HEK293 (cell line): Measurements from ENCODE around the gene AGTR1.

Experiments
- CTCF ChIA-PET: fragments of 350-600 bp; formaldehyde crosslinking; extraction: SDS; loops from one replicate; lab custom pipeline; 2021; ENCODE audit warnings: antibody characterized with exemption; lab: Yijun Ruan, JAX
- POLR2A ChIA-PET: fragments of 300-600 bp; formaldehyde crosslinking; extraction: SDS; loops from one replicate; lab custom pipeline; 2020; ENCODE audit warnings: antibody characterized with exemption, inconsistent platforms; lab: Yijun Ruan, JAX
- H3K27ac ChIP-seq: fragments of 200-500 bp; sonication (Bioruptor generic); 2 replicates; pipeline ENCODE4 v1.5.1; 2014; ENCODE audit warnings: low read depth, low read length, control low read depth, inconsistent platforms; ENCODE audit errors: extremely low read depth
- H3K36me3 ChIP-seq, 2 experiments: fragments of 200-500 bp in 1 of 2; sonication (Bioruptor generic) in 1 of 2; 1 replicate in 1 of 2; 2 replicates in 1 of 2; pipeline ENCODE4 v1.5.1; 2014 to 2017; ENCODE audit warnings: inconsistent platforms in 2 of 2, low read length in 2 of 2; ENCODE audit not compliant: control insufficient read depth in 2 of 2, insufficient read depth in 1 of 2
- H3K4me1 ChIP-seq: fragments of 200-500 bp; sonication (Bioruptor generic); 2 replicates; pipeline ENCODE4 v1.5.1; 2014; ENCODE audit warnings: mild to moderate bottlenecking, low read length, inconsistent platforms; ENCODE audit not compliant: control insufficient read depth, insufficient read depth
- H3K4me3 ChIP-seq: 2 replicates; pipeline ENCODE4 v1.5.1; 2011; ENCODE audit warnings: low read depth, mild to moderate bottlenecking, control low read depth, low read length, moderate library complexity
- H3K9me3 ChIP-seq: fragments of 200-500 bp; sonication (Bioruptor generic); 2 replicates; pipeline ENCODE4 v1.5.1; 2014; ENCODE audit warnings: low read depth, low read length, inconsistent platforms; ENCODE audit not compliant: control insufficient read depth, insufficient read depth
- RBAK ChIP-seq: fragments of 450-650 bp; formaldehyde crosslinking; IDR thresholded peaks from 2 replicates; pipeline ENCODE4 v1.5.1; 2016; ENCODE audit warnings: missing biosample characterization, missing genetic modification characterization
- REPIN1 ChIP-seq: fragments of 450-650 bp; formaldehyde crosslinking; IDR thresholded peaks from 2 replicates; pipeline ENCODE4 v1.5.1; 2017; ENCODE audit warnings: missing biosample characterization, missing genetic modification characterization, low read depth
- SCRT1 ChIP-seq: fragments of 450-650 bp; formaldehyde crosslinking; IDR thresholded peaks from 2 replicates; pipeline ENCODE4 v1.5.1; 2016; ENCODE audit warnings: missing biosample characterization, missing genetic modification characterization, borderline replicate concordance
- SP2 ChIP-seq: fragments of 450-650 bp; formaldehyde crosslinking; IDR thresholded peaks from 2 replicates; pipeline ENCODE4 v1.5.1; 2016; ENCODE audit warnings: missing biosample characterization, missing genetic modification characterization
- ZIC2 ChIP-seq: fragments of 450-650 bp; formaldehyde crosslinking; IDR thresholded peaks from 2 replicates; pipeline ENCODE4 v1.5.1; 2016; ENCODE audit warnings: missing biosample characterization, missing genetic modification characterization
- ZNF133 ChIP-seq: fragments of 450-650 bp; formaldehyde crosslinking; IDR thresholded peaks from 2 replicates; pipeline ENCODE4 v1.5.1; 2016; ENCODE audit warnings: missing biosample characterization, missing genetic modification characterization
- ZNF24 ChIP-seq: fragments of 450-650 bp; formaldehyde crosslinking; IDR thresholded peaks from 2 replicates; pipeline ENCODE4 v1.5.1; 2016; ENCODE audit warnings: missing biosample characterization, missing genetic modification characterization
- ZNF311 ChIP-seq: fragments of 450-650 bp; formaldehyde crosslinking; IDR thresholded peaks from 2 replicates; pipeline ENCODE4 v1.5.1; 2017; ENCODE audit warnings: missing biosample characterization, missing genetic modification characterization, borderline replicate concordance
- ZNF416 ChIP-seq: fragments of 450-650 bp; formaldehyde crosslinking; IDR thresholded peaks from 2 replicates; pipeline ENCODE4 v1.5.1; 2016; ENCODE audit warnings: missing biosample characterization, missing genetic modification characterization
- ZNF600 ChIP-seq: fragments of 450-650 bp; formaldehyde crosslinking; IDR thresholded peaks from 2 replicates; pipeline ENCODE4 v1.5.1; 2016; ENCODE audit warnings: missing biosample characterization, missing genetic modification characterization
- ZNF621 ChIP-seq: fragments of 450-650 bp; formaldehyde crosslinking; IDR thresholded peaks from 2 replicates; pipeline ENCODE4 v1.5.1; 2017; ENCODE audit warnings: missing biosample characterization, missing genetic modification characterization
- ZNF664 ChIP-seq: fragments of 450-650 bp; formaldehyde crosslinking; IDR thresholded peaks from 2 replicates; pipeline ENCODE4 v1.5.1; 2016; ENCODE audit warnings: missing biosample characterization, missing genetic modification characterization
- ZNF76 ChIP-seq: fragments of 450-650 bp; formaldehyde crosslinking; IDR thresholded peaks from 2 replicates; pipeline ENCODE4; 2016; ENCODE audit warnings: low read depth, missing biosample characterization, missing genetic modification characterization, borderline replicate concordance
- ZNF843 ChIP-seq: fragments of 450-650 bp; formaldehyde crosslinking; IDR thresholded peaks from 2 replicates; pipeline ENCODE4 v1.5.1; 2016; ENCODE audit warnings: missing biosample characterization, missing genetic modification characterization
- TF ChIP-seq, protein P1 (sequence below): fragments of 450-650 bp; formaldehyde crosslinking; IDR thresholded peaks from 2 replicates; pipeline ENCODE4 v1.5.1; 2016; ENCODE audit warnings: missing biosample characterization, missing genetic modification characterization, low read depth
- TF ChIP-seq, protein P2 (sequence below): fragments of 450-650 bp; formaldehyde crosslinking; IDR thresholded peaks from 2 replicates; pipeline ENCODE4 v1.5.0; 2017; ENCODE audit warnings: missing biosample characterization, missing genetic modification characterization, borderline replicate concordance
- TF ChIP-seq, protein P3 (sequence below): fragments of 450-650 bp; formaldehyde crosslinking; IDR thresholded peaks from 2 replicates; pipeline ENCODE4 v1.5.1; 2016; ENCODE audit warnings: missing biosample characterization, missing genetic modification characterization, borderline replicate concordance
- TF ChIP-seq, protein P4 (sequence below): fragments of 450-650 bp; formaldehyde crosslinking; conservative IDR thresholded peaks from 2 replicates; pipeline ENCODE4 v1.5.1; 2016; ENCODE audit warnings: low read depth, missing biosample characterization, missing genetic modification characterization
- TF ChIP-seq, protein P5 (sequence below): fragments of 450-650 bp; formaldehyde crosslinking; IDR thresholded peaks from 2 replicates; pipeline ENCODE4 v1.5.1; 2016; ENCODE audit warnings: missing biosample characterization, missing genetic modification characterization
- TF ChIP-seq, protein P6 (sequence below): fragments of 450-650 bp; formaldehyde crosslinking; IDR thresholded peaks from 2 replicates; pipeline ENCODE4 v1.5.1; 2016; ENCODE audit warnings: missing biosample characterization, missing genetic modification characterization

Gene AGTR1

DNA sequence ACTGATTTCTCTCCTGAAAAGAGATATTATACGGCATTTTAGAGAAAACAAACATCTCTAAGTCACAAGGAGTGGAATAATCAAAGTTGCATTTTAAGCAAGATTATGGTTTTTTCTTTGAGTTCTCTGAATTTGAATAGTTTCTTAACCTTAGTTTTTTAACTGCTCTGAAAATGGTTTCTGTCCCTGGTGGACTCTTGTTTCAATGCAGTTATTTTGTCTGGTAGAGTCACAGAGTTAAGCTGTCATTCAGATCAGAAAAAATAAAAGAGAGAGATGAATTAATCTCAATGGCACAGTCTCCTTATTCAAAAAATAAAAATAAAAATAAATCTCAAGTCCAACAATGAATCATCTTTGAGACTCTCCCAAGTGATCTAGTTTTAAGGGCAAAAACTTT is 19.0 kb downstream of the AGTR1 start (continued):
- TF ChIP-seq, protein P1, sequence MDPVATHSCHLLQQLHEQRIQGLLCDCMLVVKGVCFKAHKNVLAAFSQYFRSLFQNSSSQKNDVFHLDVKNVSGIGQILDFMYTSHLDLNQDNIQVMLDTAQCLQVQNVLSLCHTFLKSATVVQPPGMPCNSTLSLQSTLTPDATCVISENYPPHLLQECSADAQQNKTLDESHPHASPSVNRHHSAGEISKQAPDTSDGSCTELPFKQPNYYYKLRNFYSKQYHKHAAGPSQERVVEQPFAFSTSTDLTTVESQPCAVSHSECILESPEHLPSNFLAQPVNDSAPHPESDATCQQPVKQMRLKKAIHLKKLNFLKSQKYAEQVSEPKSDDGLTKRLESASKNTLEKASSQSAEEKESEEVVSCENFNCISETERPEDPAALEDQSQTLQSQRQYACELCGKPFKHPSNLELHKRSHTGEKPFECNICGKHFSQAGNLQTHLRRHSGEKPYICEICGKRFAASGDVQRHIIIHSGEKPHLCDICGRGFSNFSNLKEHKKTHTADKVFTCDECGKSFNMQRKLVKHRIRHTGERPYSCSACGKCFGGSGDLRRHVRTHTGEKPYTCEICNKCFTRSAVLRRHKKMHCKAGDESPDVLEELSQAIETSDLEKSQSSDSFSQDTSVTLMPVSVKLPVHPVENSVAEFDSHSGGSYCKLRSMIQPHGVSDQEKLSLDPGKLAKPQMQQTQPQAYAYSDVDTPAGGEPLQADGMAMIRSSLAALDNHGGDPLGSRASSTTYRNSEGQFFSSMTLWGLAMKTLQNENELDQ (tag by site-specific recombination): no peak
- TF ChIP-seq ZIC2 (no peak), ZNF664 (tag by site-specific recombination) (no peak), RBAK (tag by site-specific recombination) (no peak), ZNF621 (tag by site-specific recombination) (no peak)
- TF ChIP-seq, protein P2, sequence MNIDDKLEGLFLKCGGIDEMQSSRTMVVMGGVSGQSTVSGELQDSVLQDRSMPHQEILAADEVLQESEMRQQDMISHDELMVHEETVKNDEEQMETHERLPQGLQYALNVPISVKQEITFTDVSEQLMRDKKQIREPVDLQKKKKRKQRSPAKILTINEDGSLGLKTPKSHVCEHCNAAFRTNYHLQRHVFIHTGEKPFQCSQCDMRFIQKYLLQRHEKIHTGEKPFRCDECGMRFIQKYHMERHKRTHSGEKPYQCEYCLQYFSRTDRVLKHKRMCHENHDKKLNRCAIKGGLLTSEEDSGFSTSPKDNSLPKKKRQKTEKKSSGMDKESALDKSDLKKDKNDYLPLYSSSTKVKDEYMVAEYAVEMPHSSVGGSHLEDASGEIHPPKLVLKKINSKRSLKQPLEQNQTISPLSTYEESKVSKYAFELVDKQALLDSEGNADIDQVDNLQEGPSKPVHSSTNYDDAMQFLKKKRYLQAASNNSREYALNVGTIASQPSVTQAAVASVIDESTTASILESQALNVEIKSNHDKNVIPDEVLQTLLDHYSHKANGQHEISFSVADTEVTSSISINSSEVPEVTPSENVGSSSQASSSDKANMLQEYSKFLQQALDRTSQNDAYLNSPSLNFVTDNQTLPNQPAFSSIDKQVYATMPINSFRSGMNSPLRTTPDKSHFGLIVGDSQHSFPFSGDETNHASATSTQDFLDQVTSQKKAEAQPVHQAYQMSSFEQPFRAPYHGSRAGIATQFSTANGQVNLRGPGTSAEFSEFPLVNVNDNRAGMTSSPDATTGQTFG (tag by site-specific recombination): no peak

DNA sequence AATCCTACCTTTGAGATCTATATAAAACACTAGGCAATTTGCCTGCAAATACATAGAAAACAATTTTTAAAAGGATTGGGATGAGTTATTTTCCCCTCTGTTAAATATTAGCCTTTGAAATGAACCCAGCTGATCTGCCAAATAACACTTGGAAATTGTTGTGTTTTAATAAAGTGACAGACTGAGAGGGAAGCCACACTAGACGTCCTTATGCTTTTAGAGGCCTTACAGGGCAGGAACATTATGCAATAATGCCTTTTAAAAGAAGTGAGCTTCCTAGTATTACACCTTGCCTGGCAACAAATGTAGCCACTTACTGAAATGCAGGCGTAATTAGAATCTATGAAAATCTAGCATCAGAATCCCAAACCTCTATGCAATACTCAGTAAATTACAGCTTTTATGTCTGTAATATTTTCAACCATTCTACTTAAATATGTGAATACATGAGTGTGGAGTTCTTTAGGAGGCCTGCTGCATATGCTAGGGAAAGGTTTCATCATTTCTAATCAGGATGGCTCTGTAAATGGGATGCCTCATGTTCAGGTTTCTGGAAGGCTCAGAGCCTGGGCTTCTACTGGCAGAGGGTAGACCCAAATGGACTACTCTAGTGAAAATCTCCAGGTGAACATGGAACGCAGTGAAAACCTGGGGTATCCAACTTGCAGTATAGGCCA is 20.3 kb downstream of the AGTR1 start:
- Histone ChIP-seq H3K4me3 (no peak overlapping the region), H3K27ac (no peak overlapping the region), H3K9me3 (no peaks in the 10 kb centered on the region), H3K36me3 (no peaks in the 10 kb centered on the region), H3K4me1 (no peaks in the 10 kb centered on the region)
- ChIA-PET POLR2A (no interaction called here), CTCF (interaction anchor here (0.9 to 2.4 kb wide), 3 partner anchors 9 to 337 kb away, joined by 3 to 7 read pairs (median 5); no protein-coding TSS in a partner anchor)
- TF ChIP-seq, protein P3, sequence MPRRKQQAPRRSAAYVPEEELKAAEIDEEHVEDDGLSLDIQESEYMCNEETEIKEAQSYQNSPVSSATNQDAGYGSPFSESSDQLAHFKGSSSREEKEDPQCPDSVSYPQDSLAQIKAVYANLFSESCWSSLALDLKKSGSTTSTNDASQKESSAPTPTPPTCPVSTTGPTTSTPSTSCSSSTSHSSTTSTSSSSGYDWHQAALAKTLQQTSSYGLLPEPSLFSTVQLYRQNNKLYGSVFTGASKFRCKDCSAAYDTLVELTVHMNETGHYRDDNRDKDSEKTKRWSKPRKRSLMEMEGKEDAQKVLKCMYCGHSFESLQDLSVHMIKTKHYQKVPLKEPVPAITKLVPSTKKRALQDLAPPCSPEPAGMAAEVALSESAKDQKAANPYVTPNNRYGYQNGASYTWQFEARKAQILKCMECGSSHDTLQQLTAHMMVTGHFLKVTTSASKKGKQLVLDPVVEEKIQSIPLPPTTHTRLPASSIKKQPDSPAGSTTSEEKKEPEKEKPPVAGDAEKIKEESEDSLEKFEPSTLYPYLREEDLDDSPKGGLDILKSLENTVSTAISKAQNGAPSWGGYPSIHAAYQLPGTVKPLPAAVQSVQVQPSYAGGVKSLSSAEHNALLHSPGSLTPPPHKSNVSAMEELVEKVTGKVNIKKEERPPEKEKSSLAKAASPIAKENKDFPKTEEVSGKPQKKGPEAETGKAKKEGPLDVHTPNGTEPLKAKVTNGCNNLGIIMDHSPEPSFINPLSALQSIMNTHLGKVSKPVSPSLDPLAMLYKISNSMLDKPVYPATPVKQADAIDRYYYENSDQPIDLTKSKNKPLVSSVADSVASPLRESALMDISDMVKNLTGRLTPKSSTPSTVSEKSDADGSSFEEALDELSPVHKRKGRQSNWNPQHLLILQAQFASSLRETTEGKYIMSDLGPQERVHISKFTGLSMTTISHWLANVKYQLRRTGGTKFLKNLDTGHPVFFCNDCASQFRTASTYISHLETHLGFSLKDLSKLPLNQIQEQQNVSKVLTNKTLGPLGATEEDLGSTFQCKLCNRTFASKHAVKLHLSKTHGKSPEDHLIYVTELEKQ (tag by site-specific recombination): no peak
- TF ChIP-seq REPIN1 (tag by site-specific recombination) (no peak), ZNF133 (tag by site-specific recombination) (no peak), ZNF843 (tag by site-specific recombination) (no peak), ZNF311 (tag by site-specific recombination) (no peak), ZNF24 (tag by site-specific recombination) (no peak), ZNF600 (tag by site-specific recombination) (no peak), SCRT1 (tag by site-specific recombination) (no peak), SP2 (tag by site-specific recombination) (no peak), ZNF416 (tag by site-specific recombination) (no peak), ZNF76 (no peak)
- TF ChIP-seq, protein P4, sequence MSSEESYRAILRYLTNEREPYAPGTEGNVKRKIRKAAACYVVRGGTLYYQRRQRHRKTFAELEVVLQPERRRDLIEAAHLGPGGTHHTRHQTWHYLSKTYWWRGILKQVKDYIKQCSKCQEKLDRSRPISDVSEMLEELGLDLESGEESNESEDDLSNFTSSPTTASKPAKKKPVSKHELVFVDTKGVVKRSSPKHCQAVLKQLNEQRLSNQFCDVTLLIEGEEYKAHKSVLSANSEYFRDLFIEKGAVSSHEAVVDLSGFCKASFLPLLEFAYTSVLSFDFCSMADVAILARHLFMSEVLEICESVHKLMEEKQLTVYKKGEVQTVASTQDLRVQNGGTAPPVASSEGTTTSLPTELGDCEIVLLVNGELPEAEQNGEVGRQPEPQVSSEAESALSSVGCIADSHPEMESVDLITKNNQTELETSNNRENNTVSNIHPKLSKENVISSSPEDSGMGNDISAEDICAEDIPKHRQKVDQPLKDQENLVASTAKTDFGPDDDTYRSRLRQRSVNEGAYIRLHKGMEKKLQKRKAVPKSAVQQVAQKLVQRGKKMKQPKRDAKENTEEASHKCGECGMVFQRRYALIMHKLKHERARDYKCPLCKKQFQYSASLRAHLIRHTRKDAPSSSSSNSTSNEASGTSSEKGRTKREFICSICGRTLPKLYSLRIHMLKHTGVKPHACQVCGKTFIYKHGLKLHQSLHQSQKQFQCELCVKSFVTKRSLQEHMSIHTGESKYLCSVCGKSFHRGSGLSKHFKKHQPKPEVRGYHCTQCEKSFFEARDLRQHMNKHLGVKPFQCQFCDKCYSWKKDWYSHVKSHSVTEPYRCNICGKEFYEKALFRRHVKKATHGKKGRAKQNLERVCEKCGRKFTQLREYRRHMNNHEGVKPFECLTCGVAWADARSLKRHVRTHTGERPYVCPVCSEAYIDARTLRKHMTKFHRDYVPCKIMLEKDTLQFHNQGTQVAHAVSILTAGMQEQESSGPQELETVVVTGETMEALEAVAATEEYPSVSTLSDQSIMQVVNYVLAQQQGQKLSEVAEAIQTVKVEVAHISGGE (tag by site-specific recombination): no peak
- TF ChIP-seq, protein P5, sequence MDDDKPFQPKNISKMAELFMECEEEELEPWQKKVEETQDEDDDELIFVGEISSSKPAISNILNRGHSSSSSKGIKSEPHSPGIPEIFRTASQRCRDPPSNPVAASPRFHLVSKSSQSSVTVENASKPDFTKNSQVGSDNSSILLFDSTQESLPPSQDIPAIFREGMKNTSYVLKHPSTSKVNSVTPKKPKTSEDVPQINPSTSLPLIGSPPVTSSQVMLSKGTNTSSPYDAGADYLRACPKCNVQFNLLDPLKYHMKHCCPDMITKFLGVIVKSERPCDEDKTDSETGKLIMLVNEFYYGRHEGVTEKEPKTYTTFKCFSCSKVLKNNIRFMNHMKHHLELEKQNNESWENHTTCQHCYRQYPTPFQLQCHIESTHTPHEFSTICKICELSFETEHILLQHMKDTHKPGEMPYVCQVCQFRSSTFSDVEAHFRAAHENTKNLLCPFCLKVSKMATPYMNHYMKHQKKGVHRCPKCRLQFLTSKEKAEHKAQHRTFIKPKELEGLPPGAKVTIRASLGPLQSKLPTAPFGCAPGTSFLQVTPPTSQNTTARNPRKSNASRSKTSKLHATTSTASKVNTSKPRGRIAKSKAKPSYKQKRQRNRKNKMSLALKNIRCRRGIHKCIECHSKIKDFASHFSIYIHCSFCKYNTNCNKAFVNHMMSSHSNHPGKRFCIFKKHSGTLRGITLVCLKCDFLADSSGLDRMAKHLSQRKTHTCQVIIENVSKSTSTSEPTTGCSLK (tag by site-specific recombination): no peak
- TF ChIP-seq, protein P6, sequence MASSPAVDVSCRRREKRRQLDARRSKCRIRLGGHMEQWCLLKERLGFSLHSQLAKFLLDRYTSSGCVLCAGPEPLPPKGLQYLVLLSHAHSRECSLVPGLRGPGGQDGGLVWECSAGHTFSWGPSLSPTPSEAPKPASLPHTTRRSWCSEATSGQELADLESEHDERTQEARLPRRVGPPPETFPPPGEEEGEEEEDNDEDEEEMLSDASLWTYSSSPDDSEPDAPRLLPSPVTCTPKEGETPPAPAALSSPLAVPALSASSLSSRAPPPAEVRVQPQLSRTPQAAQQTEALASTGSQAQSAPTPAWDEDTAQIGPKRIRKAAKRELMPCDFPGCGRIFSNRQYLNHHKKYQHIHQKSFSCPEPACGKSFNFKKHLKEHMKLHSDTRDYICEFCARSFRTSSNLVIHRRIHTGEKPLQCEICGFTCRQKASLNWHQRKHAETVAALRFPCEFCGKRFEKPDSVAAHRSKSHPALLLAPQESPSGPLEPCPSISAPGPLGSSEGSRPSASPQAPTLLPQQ (tag by site-specific recombination): no peak
